K562 (cell line): ENCODE results near the gene KCTD3. TPM values are rescaled to one million over a fixed set of nuclear protein-coding genes. Genes with fewer than 3 reads are reported as not detected.
A peak's percentile ranks its signal among the peaks of the same experiment; 100 is the strongest.

ENCODE experiments used
- ATF1 ChIP-seq, 2 experiments: fragments of 450-650 bp in 1 of 2; IDR thresholded peaks; 2 replicates each; pipeline ENCODE4 v1.6.1; 2016; ENCODE audit warnings: missing compliant biosample characterization in 1 of 2, missing genetic modification characterization in 1 of 2
- BRD4 ChIP-seq: fragments of 200-600 bp; sonication (generic); IDR thresholded peaks from 2 replicates; pipeline ENCODE4 v1.6.1; 2017; ENCODE audit warnings: inconsistent platforms
- CEBPG ChIP-seq, 3 experiments: fragments of 200-800 bp in 1 of 3; sonication (Bioruptor generic) in 1 of 3; sonication (generic) in 1 of 3; formaldehyde crosslinking in 1 of 3; IDR thresholded peaks in 2 of 3; conservative IDR thresholded peaks in 1 of 3; 2 replicates each; pipeline versions ENCODE4 v1.6.1 to v1.8.0; 2016 to 2022; ENCODE audit warnings: missing compliant biosample characterization in 2 of 3, missing genetic modification characterization in 2 of 3, mild to moderate bottlenecking in 1 of 3, missing genetic modification reagents in 1 of 3
- DMBX1 ChIP-seq: fragments of 250-450 bp; sonication (Bioruptor Pico); IDR thresholded peaks from 2 replicates; pipeline ENCODE4 v1.8.0; 2022; ENCODE audit warnings: inconsistent platforms, mild to moderate bottlenecking, moderate library complexity, borderline replicate concordance
- HMG20A ChIP-seq: fragments of 450-650 bp; formaldehyde crosslinking; conservative IDR thresholded peaks from 2 replicates; pipeline ENCODE4 v1.4.0; 2020; ENCODE audit warnings: mild to moderate bottlenecking, mixed read lengths
- NUFIP1 ChIP-seq: fragments of 450-650 bp; IDR thresholded peaks from 2 replicates; pipeline ENCODE4 v1.6.1; 2018; ENCODE audit not compliant: partially characterized antibody
- PHF8 ChIP-seq: fragments of 200-600 bp; sonication (generic); IDR thresholded peaks from 2 replicates; pipeline ENCODE4 v1.6.1; 2012; ENCODE audit warnings: mixed run types, mild to moderate bottlenecking, inconsistent platforms, low read length, moderate library complexity, borderline replicate concordance
- SETDB1 ChIP-seq: IDR thresholded peaks from one replicate; pipeline ENCODE4 v1.6.1; 2012; ENCODE audit warnings: low read length, control low read depth, inconsistent platforms
- SMARCA4 ChIP-seq: fragments of 450-650 bp; IDR thresholded peaks from 2 replicates; pipeline ENCODE4 v1.6.1; 2016
- SMARCB1 ChIP-seq: IDR thresholded peaks from 2 replicates; pipeline ENCODE4 v1.6.1; 2011; ENCODE audit warnings: improper control_type of control experiment, low read depth; ENCODE audit not compliant: insufficient read length
- YY1 ChIP-seq, 3 experiments: IDR thresholded peaks; 2 replicates each; pipeline ENCODE4 v1.6.1; 2011; ENCODE audit warnings: low read length in 2 of 3, mild to moderate bottlenecking in 2 of 3, moderate library complexity in 2 of 3, borderline replicate concordance in 1 of 3, control low read depth in 1 of 3, low read depth in 1 of 3; ENCODE audit not compliant: insufficient read depth in 3 of 3, insufficient replicate concordance in 2 of 3, control insufficient read depth in 1 of 3, insufficient read length in 1 of 3; ENCODE audit errors: extremely low read depth in 1 of 3
- ZBTB17 ChIP-seq: fragments of 450-650 bp; formaldehyde crosslinking; IDR thresholded peaks from 2 replicates; pipeline ENCODE4 v1.4.0; 2020; ENCODE audit warnings: mild to moderate bottlenecking
- ZNF121 ChIP-seq: sonication (generic); formaldehyde crosslinking; conservative IDR thresholded peaks from 2 replicates; pipeline ENCODE4 v1.8.0; 2022; ENCODE audit warnings: missing genetic modification reagents
- ZNF586 ChIP-seq: fragments of 450-650 bp; formaldehyde crosslinking; conservative IDR thresholded peaks from 2 replicates; pipeline ENCODE4 v1.4.0; 2020; ENCODE audit warnings: mild to moderate bottlenecking, moderate library complexity
- ZNF668 ChIP-seq: fragments of 250-450 bp; sonication (Bioruptor Pico); IDR thresholded peaks from 2 replicates; pipeline ENCODE4 v1.8.0; 2022; ENCODE audit warnings: mild to moderate bottlenecking, inconsistent platforms
- ZNF780A ChIP-seq: fragments of 250-450 bp; sonication (Bioruptor Pico); IDR thresholded peaks from 2 replicates; pipeline ENCODE4 v1.5.0; 2021; ENCODE audit warnings: mild to moderate bottlenecking
- polyA plus RNA-seq, 8 experiments: library from polyadenylated mRNA; depleted of rRNA in 4 of 8; stranded (reverse) in 5 of 8; unstranded in 3 of 8; fragments of >200 nt; fragmentation: Nextera tagmentation in 2 of 8; fragmentation: Illumina TruSeq in 1 of 8; extraction: Ambion mirVana in 2 of 8; extraction: Trizol in 1 of 8; gene quantifications; 2 replicates each; pipeline versions ENCODE4 v1.2.1 to v1.2.3, GENCODE V29; 2011 to 2014; ENCODE audit warnings: inconsistent platforms in 1 of 8, missing spikeins in 1 of 8
- total RNA-seq, 7 experiments: library from RNA; depleted of rRNA in 6 of 7; stranded (reverse); fragments of >200 nt in 6 of 7; fragmentation: Illumina TruSeq in 2 of 7; extraction: Trizol in 2 of 7; gene quantifications; 2 replicates each; pipeline versions ENCODE4 v1.2.1 to v1.2.3, GENCODE V29; 2011 to 2021; ENCODE audit warnings: low replicate concordance in 1 of 7
- TF ChIP-seq, protein P1 (sequence below), 3 experiments: IDR thresholded peaks in 2 of 3; conservative IDR thresholded peaks in 1 of 3; 2 replicates each; pipeline ENCODE4 v1.5.1; 2011 to 2012; ENCODE audit warnings: low read length in 3 of 3, mild to moderate bottlenecking in 3 of 3, control low read depth in 2 of 3, improper control_type of control experiment in 1 of 3, inconsistent platforms in 1 of 3, low read depth in 1 of 3, mixed read lengths in 1 of 3, moderate library complexity in 1 of 3; ENCODE audit not compliant: insufficient read depth in 2 of 3
- TF ChIP-seq, protein P2 (sequence below): fragments of 200-800 bp; sonication (Bioruptor generic); IDR thresholded peaks from 2 replicates; pipeline ENCODE4 v1.6.1; 2016; ENCODE audit warnings: missing genetic modification characterization, missing compliant biosample characterization

Gene KCTD3
- total and polyA plus RNA-seq, 9 of the 15 experiments (the other 6 are each of a cell fraction or from before 2014, with no cell fraction given) = 12.8 to 77.1 (median 44.3) TPM

DNA sequence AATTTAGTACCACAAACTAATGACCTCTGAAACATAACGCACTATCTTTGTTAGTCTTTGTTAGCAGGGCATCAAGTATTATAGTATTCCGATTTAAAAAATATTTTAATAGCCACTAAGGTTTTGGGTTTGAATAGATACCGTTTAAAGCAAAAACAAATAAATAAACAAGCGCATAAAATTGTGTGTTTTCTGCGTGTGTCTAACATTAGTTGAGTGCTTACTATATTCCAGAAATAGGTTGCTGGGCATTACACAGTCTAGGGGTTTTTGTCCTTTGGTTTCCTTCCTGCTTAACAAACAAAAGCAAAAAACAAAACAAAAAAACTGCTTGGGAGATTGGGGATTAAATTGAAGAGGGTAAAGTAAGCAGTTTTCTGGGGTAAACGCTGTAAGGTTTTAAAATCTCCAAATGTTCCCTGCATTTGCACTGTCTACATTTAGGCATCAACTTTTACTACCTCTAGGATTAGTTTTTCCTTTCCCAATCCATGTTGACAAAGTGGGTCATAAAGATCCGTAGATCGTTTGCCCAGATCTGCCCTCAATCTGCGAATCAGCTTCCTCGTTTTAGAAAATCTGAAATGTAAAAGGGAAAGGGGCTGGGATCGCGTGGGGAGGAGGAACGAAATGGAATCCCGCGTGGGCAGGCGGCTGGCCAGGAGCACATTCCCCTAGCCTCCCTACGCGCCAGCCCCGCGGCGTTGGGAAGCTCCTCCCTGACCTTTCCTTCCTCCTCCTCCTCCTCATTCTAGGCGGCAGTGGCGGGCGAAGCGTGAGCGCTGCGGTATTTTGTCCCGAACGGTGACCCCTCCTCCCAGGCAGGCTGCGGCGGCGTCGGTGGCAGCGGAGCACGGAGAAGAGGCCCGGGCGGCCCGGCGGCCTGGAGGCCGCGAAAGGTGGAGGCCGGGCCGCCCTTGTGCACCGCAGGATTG is at the start of gene KCTD3 (continued):
- no peak for TF ChIP-seq ZNF668
- TF ChIP-seq CEBPG (CRISPR knock-in tag; IDR thresholded peaks at IDR 0.05) = no peak
- no peak for TF ChIP-seq CEBPG (tag; conservative IDR thresholded peaks at IDR 0.05 in 1 of 2, IDR thresholded peaks at IDR 0.05 in 1 of 2)
- TF ChIP-seq ZNF586 = no peak
- no peak for TF ChIP-seq HMG20A (CRISPR knock-in tag)
- TF ChIP-seq ATF1 (CRISPR knock-in tag; IDR thresholded peaks at IDR 0.05) = no peak
- TF ChIP-seq ATF1 (tag; IDR thresholded peaks at IDR 0.05) = peak; percentile 56; the same call in 1 of the 2 replicates
- peak; percentile 78; the same call in 1 of the 2 replicates for TF ChIP-seq PHF8
- peak; percentile 68; the same call in 1 of the 2 replicates for TF ChIP-seq DMBX1
- no peak for TF ChIP-seq SMARCB1
- 0 out of 2 replicates have a peak, but pooled peaks have one; percentile 57 for TF ChIP-seq SMARCA4
- peak; percentile 71; the same call in 1 of the 2 replicates for TF ChIP-seq BRD4
- 0 out of 2 replicates have a peak, but pooled peaks have one; percentile 48 for TF ChIP-seq ZBTB17 (CRISPR knock-in tag)
- TF ChIP-seq, protein P1, sequence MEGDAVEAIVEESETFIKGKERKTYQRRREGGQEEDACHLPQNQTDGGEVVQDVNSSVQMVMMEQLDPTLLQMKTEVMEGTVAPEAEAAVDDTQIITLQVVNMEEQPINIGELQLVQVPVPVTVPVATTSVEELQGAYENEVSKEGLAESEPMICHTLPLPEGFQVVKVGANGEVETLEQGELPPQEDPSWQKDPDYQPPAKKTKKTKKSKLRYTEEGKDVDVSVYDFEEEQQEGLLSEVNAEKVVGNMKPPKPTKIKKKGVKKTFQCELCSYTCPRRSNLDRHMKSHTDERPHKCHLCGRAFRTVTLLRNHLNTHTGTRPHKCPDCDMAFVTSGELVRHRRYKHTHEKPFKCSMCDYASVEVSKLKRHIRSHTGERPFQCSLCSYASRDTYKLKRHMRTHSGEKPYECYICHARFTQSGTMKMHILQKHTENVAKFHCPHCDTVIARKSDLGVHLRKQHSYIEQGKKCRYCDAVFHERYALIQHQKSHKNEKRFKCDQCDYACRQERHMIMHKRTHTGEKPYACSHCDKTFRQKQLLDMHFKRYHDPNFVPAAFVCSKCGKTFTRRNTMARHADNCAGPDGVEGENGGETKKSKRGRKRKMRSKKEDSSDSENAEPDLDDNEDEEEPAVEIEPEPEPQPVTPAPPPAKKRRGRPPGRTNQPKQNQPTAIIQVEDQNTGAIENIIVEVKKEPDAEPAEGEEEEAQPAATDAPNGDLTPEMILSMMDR (IDR thresholded peaks at IDR 0.05 in 2 of 3, conservative IDR thresholded peaks at IDR 0.05 in 1 of 3; ENCODE audit: insufficient read depth in 2 of 3, low read depth in 1 of 3, low read length in 3 of 3) = no peak
- TF ChIP-seq ZNF780A (CRISPR knock-in tag) = no peak
- TF ChIP-seq YY1 (IDR thresholded peaks at IDR 0.05; ENCODE audit: borderline replicate concordance in 1 of 3, control insufficient read depth in 1 of 3, extremely low read depth in 1 of 3, insufficient read depth in 3 of 3, insufficient read length in 1 of 3, insufficient replicate concordance in 2 of 3, low read depth in 1 of 3, low read length in 2 of 3) = peak in 1 of 3 experiments; percentile 11
- TF ChIP-seq ZNF121 (CRISPR knock-in tag) = no peak
- no peak for TF ChIP-seq SETDB1
- TF ChIP-seq, protein P2, sequence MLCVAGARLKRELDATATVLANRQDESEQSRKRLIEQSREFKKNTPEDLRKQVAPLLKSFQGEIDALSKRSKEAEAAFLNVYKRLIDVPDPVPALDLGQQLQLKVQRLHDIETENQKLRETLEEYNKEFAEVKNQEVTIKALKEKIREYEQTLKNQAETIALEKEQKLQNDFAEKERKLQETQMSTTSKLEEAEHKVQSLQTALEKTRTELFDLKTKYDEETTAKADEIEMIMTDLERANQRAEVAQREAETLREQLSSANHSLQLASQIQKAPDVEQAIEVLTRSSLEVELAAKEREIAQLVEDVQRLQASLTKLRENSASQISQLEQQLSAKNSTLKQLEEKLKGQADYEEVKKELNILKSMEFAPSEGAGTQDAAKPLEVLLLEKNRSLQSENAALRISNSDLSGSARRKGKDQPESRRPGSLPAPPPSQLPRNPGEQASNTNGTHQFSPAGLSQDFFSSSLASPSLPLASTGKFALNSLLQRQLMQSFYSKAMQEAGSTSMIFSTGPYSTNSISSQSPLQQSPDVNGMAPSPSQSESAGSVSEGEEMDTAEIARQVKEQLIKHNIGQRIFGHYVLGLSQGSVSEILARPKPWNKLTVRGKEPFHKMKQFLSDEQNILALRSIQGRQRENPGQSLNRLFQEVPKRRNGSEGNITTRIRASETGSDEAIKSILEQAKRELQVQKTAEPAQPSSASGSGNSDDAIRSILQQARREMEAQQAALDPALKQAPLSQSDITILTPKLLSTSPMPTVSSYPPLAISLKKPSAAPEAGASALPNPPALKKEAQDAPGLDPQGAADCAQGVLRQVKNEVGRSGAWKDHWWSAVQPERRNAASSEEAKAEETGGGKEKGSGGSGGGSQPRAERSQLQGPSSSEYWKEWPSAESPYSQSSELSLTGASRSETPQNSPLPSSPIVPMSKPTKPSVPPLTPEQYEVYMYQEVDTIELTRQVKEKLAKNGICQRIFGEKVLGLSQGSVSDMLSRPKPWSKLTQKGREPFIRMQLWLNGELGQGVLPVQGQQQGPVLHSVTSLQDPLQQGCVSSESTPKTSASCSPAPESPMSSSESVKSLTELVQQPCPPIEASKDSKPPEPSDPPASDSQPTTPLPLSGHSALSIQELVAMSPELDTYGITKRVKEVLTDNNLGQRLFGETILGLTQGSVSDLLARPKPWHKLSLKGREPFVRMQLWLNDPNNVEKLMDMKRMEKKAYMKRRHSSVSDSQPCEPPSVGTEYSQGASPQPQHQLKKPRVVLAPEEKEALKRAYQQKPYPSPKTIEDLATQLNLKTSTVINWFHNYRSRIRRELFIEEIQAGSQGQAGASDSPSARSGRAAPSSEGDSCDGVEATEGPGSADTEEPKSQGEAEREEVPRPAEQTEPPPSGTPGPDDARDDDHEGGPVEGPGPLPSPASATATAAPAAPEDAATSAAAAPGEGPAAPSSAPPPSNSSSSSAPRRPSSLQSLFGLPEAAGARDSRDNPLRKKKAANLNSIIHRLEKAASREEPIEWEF (CRISPR knock-in tag) = no peak
- TF ChIP-seq NUFIP1 = no peak
